ENCODE measurements around the gene CACNA1B. TPM values are rescaled to one million over a fixed set of nuclear protein-coding genes. Genes with fewer than 3 reads are reported as not detected.

CACNA1B gene
- total RNA-seq, 1 experiment from 2014 or later, result 7.8 TPM

DNA sequence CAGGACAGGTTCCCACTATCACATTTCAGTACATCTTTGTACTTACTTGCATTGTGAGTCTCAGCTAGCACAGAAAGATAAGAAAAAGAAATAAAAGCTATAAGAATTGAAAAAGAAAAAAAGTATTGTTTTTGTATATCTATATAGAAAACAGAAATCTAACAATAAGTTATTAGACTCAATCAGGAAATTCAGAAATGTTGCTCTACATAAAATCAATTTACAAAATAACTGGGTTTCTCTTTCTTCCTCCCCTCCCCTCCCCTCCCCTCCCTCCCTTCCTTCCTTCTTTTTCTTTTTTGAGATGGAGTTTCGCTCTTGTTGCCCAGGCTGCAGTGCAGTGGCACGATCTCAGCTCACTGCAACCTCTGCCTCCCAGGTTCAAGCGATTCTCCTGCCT, 7.2 kb upstream of the CACNA1B start:
- Histone ChIP-seq H3K9ac (ENCODE audit: extremely low read depth, insufficient read length, low read length) (no peak overlapping the region), H3K9me3 (ENCODE audit: control insufficient read depth, low read depth, low read length) (no peaks in the 10 kb centered on the region), H3T11ph (ENCODE audit: low read length) (no peak overlapping the region), H3K27me3 (ENCODE audit: insufficient read depth, low read length) (no peaks in the 10 kb centered on the region), H2BK5ac (ENCODE audit: insufficient read length, low read length) (no peak overlapping the region), H4K8ac (replicated peaks; ENCODE audit: insufficient read length, low read depth, low read length) (no peak overlapping the region), H4K20me1 (ENCODE audit: control insufficient read depth, insufficient read depth, insufficient read length) (no peaks in the 10 kb centered on the region), H3K27ac (ENCODE audit: insufficient read length, low read depth, low read length) (no peak overlapping the region), H3K56ac (ENCODE audit: insufficient read length, low read depth, low read length) (no peak overlapping the region), H3K4ac (ENCODE audit: low read depth, low read length) (no peak overlapping the region), H3K23ac (ENCODE audit: insufficient read length, low read depth, low read length) (no peak overlapping the region), H2AFZ (ENCODE audit: low read length) (no peak overlapping the region), H2AK5ac (ENCODE audit: insufficient read length, low read length) (no peak overlapping the region), H2BK12ac (ENCODE audit: insufficient read length, low read depth, low read length) (no peak overlapping the region), H4K5ac (ENCODE audit: insufficient read length, low read depth, low read length) (no peak overlapping the region), H3K4me1 (ENCODE audit: insufficient read depth, low read length) (no peaks in the 10 kb centered on the region), H2BK20ac (ENCODE audit: low read depth, low read length, poor library complexity, severe bottlenecking) (no peak overlapping the region), H2BK120ac (ENCODE audit: low read depth, low read length, poor library complexity, severe bottlenecking) (no peak overlapping the region), H3K18ac (ENCODE audit: insufficient read length, low read depth, low read length) (no peak overlapping the region), H3K4me2 (ENCODE audit: insufficient read depth, insufficient read length, low read length) (no peak overlapping the region), H4K91ac (ENCODE audit: insufficient read length, low read depth, low read length) (no peak overlapping the region), H3K79me2 (ENCODE audit: insufficient read depth, low read length) (no peaks in the 10 kb centered on the region), H2BK15ac (ENCODE audit: low read depth, low read length) (no peak overlapping the region), H3K23me2 (ENCODE audit: insufficient read length, low read depth, low read length, poor library complexity, severe bottlenecking) (no peaks in the 10 kb centered on the region), H3K79me1 (ENCODE audit: insufficient read depth, low read depth, low read length, poor library complexity, severe bottlenecking) (no peaks in the 10 kb centered on the region), H3K14ac (ENCODE audit: insufficient read depth, low read length) (no peak overlapping the region)
- no peak overlapping the region for H3K27ac Mint-ChIP-seq
- no peaks in the 10 kb centered on the region for H3K36me3 Mint-ChIP-seq (ENCODE audit: insufficient read depth in 1 of 3, low read depth in 3 of 3)
- H3K4me1 Mint-ChIP-seq, result no peaks in the 10 kb centered on the region
- TF ChIP-seq, protein P1, sequence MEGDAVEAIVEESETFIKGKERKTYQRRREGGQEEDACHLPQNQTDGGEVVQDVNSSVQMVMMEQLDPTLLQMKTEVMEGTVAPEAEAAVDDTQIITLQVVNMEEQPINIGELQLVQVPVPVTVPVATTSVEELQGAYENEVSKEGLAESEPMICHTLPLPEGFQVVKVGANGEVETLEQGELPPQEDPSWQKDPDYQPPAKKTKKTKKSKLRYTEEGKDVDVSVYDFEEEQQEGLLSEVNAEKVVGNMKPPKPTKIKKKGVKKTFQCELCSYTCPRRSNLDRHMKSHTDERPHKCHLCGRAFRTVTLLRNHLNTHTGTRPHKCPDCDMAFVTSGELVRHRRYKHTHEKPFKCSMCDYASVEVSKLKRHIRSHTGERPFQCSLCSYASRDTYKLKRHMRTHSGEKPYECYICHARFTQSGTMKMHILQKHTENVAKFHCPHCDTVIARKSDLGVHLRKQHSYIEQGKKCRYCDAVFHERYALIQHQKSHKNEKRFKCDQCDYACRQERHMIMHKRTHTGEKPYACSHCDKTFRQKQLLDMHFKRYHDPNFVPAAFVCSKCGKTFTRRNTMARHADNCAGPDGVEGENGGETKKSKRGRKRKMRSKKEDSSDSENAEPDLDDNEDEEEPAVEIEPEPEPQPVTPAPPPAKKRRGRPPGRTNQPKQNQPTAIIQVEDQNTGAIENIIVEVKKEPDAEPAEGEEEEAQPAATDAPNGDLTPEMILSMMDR (conservative IDR thresholded peaks at IDR 0.05), result no peak
- no peak overlapping the region for H3K4me3 Mint-ChIP-seq
- H3K9me3 Mint-ChIP-seq, result no peaks in the 10 kb centered on the region; a peak in 1 of 5 replicates
- peaks cover 38% of the 10 kb centered on the region for H3K27me3 Mint-ChIP-seq (ENCODE audit: low read depth)
- no peak for DNase-seq
- no CpG with 5 or more reads among the region's 3 CpGs for WGBS (ENCODE audit: extremely low coverage, insufficient read length, low lambda C conversion rate)
